GM21529 (cell line): ENCODE measurements around the gene ARHGAP44.
A peak's percentile ranks its signal among the peaks of the same experiment; 100 is the strongest.

ENCODE experiments used
- ATAC-seq: cut with Tn5 transposase; IDR thresholded peaks from one replicate; pipeline ENCODE4 v1.9.1; 2021; ENCODE audit not compliant: unreplicated experiment

Gene ARHGAP44

DNA sequence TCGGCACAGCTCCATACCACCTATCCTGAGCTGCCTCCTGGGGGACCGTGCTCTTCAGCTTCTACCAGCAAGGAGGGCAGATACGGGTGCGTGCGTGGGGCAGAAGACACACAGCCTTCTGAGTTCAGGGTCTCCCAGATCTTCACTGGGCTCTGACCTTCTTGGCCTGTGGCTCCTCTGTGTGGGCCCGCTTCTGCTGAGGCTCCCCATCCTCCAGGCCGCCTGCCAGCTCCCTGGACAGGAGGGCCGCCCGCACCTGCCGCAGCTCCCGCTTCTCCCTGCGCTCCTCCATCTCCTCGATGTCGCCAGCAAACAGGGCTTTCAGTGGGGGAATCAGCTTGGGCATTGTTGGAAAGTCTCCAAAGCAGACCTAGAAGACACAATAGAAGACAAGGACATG, 203.4 kb downstream of the ARHGAP44 start:
- ATAC-seq = no peak

- no peak for ATAC-seq
These were observed 204.3 kb downstream of the ARHGAP44 start for GRCh38 chr17:12993631-12994030.

- no peak for ATAC-seq
These were observed 205.2 kb downstream of the ARHGAP44 start for GRCh38 chr17:12994341-12995074.

GRCh38 chr17:12995106-12995895, 206.0 kb downstream of the ARHGAP44 start:
- no peak for ATAC-seq

GRCh38 chr17:12995896-12996295, 206.6 kb downstream of the ARHGAP44 start:
- no peak for ATAC-seq

GRCh38 chr17:12996357-12996756, 207.1 kb downstream of the ARHGAP44 start:
- ATAC-seq = no peak

DNA sequence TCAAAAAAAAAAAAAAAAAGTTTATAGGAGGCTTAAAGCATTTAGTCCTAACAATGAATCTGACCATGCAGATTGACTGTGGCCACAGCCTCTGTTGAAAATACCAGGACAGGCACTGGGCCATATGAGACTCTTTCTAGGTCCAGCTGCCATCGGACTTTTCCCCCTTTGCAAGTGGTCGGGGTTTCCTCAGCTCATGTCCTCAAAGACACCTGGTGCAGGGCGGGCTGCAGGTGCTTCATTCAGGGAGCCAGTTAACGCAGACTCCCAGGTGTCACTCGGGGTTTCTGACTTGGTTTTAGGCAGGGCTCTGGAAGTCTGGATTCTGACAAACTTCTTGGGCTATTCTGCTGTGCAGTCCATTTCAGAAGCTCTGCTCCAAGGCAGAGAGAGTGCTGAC, 207.6 kb downstream of the ARHGAP44 start:
- no peak for ATAC-seq

- no peak for ATAC-seq
These were observed 209.2 kb downstream of the ARHGAP44 start for GRCh38 chr17:12998461-12998860.

GRCh38 chr17:12998874-12999273, 209.6 kb downstream of the ARHGAP44 start:
- ATAC-seq = no peak

- ATAC-seq = no peak
These were observed 211.3 kb downstream of the ARHGAP44 start for GRCh38 chr17:13000561-13000960.

GRCh38 chr17:13001991-13002615, 212.8 kb downstream of the ARHGAP44 start:
- no peak for ATAC-seq

- ATAC-seq = no peak
These were observed 213.6 kb downstream of the ARHGAP44 start for GRCh38 chr17:13002761-13003453.

GRCh38 chr17:13003454-13003851, 214.2 kb downstream of the ARHGAP44 start:
- ATAC-seq = no peak

- no peak for ATAC-seq
These were observed 214.6 kb downstream of the ARHGAP44 start for GRCh38 chr17:13003927-13004326.

- no peak for ATAC-seq
These were observed 215.0 kb downstream of the ARHGAP44 start for GRCh38 chr17:13004336-13004735.

DNA sequence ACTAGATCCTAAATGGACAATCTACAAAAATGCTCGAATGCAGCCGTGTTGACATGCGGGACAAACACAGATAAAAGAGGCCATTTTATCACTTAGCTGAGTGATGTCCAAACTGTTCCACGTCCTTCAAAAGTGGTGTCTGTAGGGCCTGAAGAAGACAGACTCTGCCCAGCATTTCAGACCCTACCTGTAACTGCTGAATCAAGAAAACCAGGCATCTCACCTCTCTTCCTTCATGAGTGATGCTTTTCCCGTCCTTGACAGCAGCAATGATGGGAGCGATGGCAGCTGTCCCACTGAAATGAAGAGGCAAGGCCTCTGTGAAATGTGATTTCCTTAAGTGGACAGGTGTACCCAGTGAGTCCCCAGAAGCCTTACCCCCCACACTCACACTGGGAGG, 216.2 kb downstream of the ARHGAP44 start:
- ATAC-seq = no peak

GRCh38 chr17:13008461-13008860, 219.2 kb downstream of the ARHGAP44 start:
- no peak for ATAC-seq

GRCh38 chr17:13010959-13011358, 221.7 kb downstream of the ARHGAP44 start:
- ATAC-seq = no peak

GRCh38 chr17:13014801-13015200, 225.5 kb downstream of the ARHGAP44 start:
- no peak for ATAC-seq

GRCh38 chr17:13016881-13017654, 227.8 kb downstream of the ARHGAP44 start:
- peak; percentile 10 for ATAC-seq
